C4-2B (cell line): Measurements from ENCODE around the gene ZNF860.

Source experiments
- CTCF ChIP-seq: fragments of 450-650 bp; conservative IDR thresholded peaks from 2 replicates; pipeline ENCODE4 v1.5.1; 2017; ENCODE audit warnings: mild to moderate bottlenecking
- ZFX ChIP-seq: fragments of 450-650 bp; IDR thresholded peaks from 2 replicates; pipeline ENCODE4 v1.6.1; 2017

GRCh38 chr3:31957106-31957505, 24.4 kb upstream of the ZNF860 start:
- TF ChIP-seq CTCF (no peak), ZFX (no peak)
